ENCODE data around the gene TM9SF3. TPM values are rescaled to one million over a fixed set of nuclear protein-coding genes. Genes with fewer than 3 reads are reported as not detected.
A peak's percentile ranks its signal among the peaks of the same experiment; 100 is the strongest.

TM9SF3 gene
- total and polyA plus RNA-seq, 2 donors (not counting 1 experiment from before 2014, with no cell fraction given): 6.9 to 63.4 TPM

GRCh38 chr10:96584035-96584434 is 2.8 kb downstream of the TM9SF3 start:
- no peak overlapping the region for H3K27ac Mint-ChIP-seq

DNA sequence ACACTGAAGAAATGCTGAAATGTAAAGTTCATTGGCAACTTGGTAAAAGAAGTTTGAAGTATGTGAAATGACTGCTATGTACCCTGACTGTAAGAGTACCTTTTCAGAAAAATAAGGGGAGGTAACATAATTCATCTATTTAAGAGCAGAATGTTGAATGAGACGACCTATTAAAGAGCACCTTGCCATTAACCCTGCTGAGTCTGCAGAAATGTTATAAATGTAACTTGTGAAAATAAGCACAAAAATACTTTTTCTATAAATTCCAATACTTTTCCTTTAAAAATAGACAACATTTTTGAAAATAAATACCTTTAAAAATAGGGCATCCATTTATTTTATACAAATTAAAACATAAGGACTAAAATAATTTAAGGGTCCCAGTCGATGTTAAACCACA is 7.7 kb downstream of the TM9SF3 start:
- TF ChIP-seq EZH2 (IDR thresholded peaks at IDR 0.05; ENCODE audit: borderline replicate concordance, insufficient read depth, low read depth, low read length, poor library complexity, severe bottlenecking) (no peak), CTCF (IDR thresholded peaks at IDR 0.05) (no peak)
- no peak overlapping the region for H3K4me3 ChIP-seq (ENCODE audit: control extremely low read depth in 1 of 5, extremely low read depth in 1 of 5, insufficient read depth in 1 of 5, low read depth in 2 of 5, low read length in 4 of 5)
- Mint-ChIP-seq H3K4me3 (no peak overlapping the region), H3K27ac (no peak overlapping the region), H3K4me1 (peaks cover 58% of the 10 kb centered on the region), H3K9me3 (ENCODE audit: insufficient read depth) (no peaks in the 10 kb centered on the region), H3K27me3 (no peaks in the 10 kb centered on the region)
- intact Hi-C loops (cut with micrococcal nuclease): no loop called here
- DNase-seq (no peak), ATAC-seq (ENCODE audit: low read depth) (no peak)
- H4K20me1 ChIP-seq (ENCODE audit: control insufficient read depth, insufficient read depth, low read length, poor library complexity, severe bottlenecking): peaks cover 57% of the 10 kb centered on the region
- H3K27ac ChIP-seq (ENCODE audit: low read length in 2 of 2): no peak overlapping the region
- CTCF ChIA-PET: no interaction called here
- H3K9ac ChIP-seq (ENCODE audit: low read length): no peak overlapping the region
- no peak overlapping the region for H3K4me2 ChIP-seq (replicated peaks; ENCODE audit: low read depth, low read length, poor library complexity, severe bottlenecking)
- POLR2A ChIA-PET: no interaction called here
- H3K36me3 ChIP-seq (replicated peaks in 1 of 2; ENCODE audit: control extremely low read depth in 1 of 2, control insufficient read depth in 1 of 2, extremely low read depth in 1 of 2, insufficient read depth in 2 of 2, low read length in 1 of 2): peaks cover 0 to 3% of the 10 kb centered on the region in 2 experiments
- no peaks in the 10 kb centered on the region for H3K9me3 ChIP-seq (ENCODE audit: control extremely low read depth in 1 of 3, control insufficient read depth in 2 of 3, insufficient read depth in 1 of 3, low read length in 2 of 3)
- peaks cover 6 to 28% of the 10 kb centered on the region in 2 donors for H3K4me1 ChIP-seq (ENCODE audit: control insufficient read depth in 2 of 2, insufficient read depth in 2 of 2, low read length in 2 of 2)
- no peaks in the 10 kb centered on the region for H3K27me3 ChIP-seq (replicated peaks in 1 of 4; ENCODE audit: control extremely low read depth in 1 of 4, control insufficient read depth in 3 of 4, insufficient read depth in 4 of 4, low read length in 3 of 4)
- peaks cover 95% of the 10 kb centered on the region for H3K79me2 ChIP-seq (ENCODE audit: control insufficient read depth, insufficient read depth, low read length)
- no CpG with 5 or more reads among the region's 2 CpGs for WGBS (ENCODE audit: insufficient coverage)
- no peak overlapping the region for H2AFZ ChIP-seq (ENCODE audit: insufficient read depth, low read depth, low read length, poor library complexity, severe bottlenecking)

More at GRCh38 chr10:96584035-96584434, 2.8 kb downstream of the TM9SF3 start:
- no CpG with 5 or more reads among the region's 1 CpG for whole genome bisulfite sequencing (ENCODE audit: insufficient coverage)
- H3K9ac ChIP-seq (ENCODE audit: low read length): no peak overlapping the region
- Mint-ChIP-seq H3K27me3 (no peaks in the 10 kb centered on the region), H3K9me3 (ENCODE audit: insufficient read depth) (no peaks in the 10 kb centered on the region), H3K4me3 (no peak overlapping the region), H3K4me1 (peaks cover 56% of the 10 kb centered on the region)
- ChIA-PET CTCF (no interaction called here), POLR2A (interaction anchor here (0.5 kb wide), 1 partner anchor 86 kb away, joined by 5 read pairs; no protein-coding TSS in a partner anchor)
- no peaks in the 10 kb centered on the region for H3K36me3 ChIP-seq (replicated peaks in 1 of 2; ENCODE audit: control extremely low read depth in 1 of 2, control insufficient read depth in 1 of 2, extremely low read depth in 1 of 2, insufficient read depth in 2 of 2, low read length in 1 of 2)
- no peak overlapping the region for H3K27ac ChIP-seq (ENCODE audit: low read length in 2 of 2)
- TF ChIP-seq EZH2 (IDR thresholded peaks at IDR 0.05; ENCODE audit: borderline replicate concordance, insufficient read depth, low read depth, low read length, poor library complexity, severe bottlenecking) (no peak), CTCF (IDR thresholded peaks at IDR 0.05) (no peak)
- ATAC-seq (ENCODE audit: low read depth) (no peak), DNase-seq (no peak)
- no peaks in the 10 kb centered on the region for H3K9me3 ChIP-seq (ENCODE audit: control extremely low read depth in 1 of 3, control insufficient read depth in 2 of 3, insufficient read depth in 1 of 3, low read length in 2 of 3)
- H3K79me2 ChIP-seq (ENCODE audit: control insufficient read depth, insufficient read depth, low read length): peaks cover 88% of the 10 kb centered on the region
- H4K20me1 ChIP-seq (ENCODE audit: control insufficient read depth, insufficient read depth, low read length, poor library complexity, severe bottlenecking): peaks cover 29% of the 10 kb centered on the region
- H3K4me3 ChIP-seq (ENCODE audit: control extremely low read depth in 1 of 5, extremely low read depth in 1 of 5, insufficient read depth in 1 of 5, low read depth in 2 of 5, low read length in 4 of 5): no peak overlapping the region
- H3K4me1 ChIP-seq (ENCODE audit: control insufficient read depth in 2 of 2, insufficient read depth in 2 of 2, low read length in 2 of 2): peaks cover 24 to 40% of the 10 kb centered on the region in 2 donors
- H3K4me2 ChIP-seq (replicated peaks; ENCODE audit: low read depth, low read length, poor library complexity, severe bottlenecking): peak overlapping the region; percentile 10
- no peaks in the 10 kb centered on the region for H3K27me3 ChIP-seq (replicated peaks in 1 of 4; ENCODE audit: control extremely low read depth in 1 of 4, control insufficient read depth in 3 of 4, insufficient read depth in 4 of 4, low read length in 3 of 4)
- no peak overlapping the region for H2AFZ ChIP-seq (ENCODE audit: insufficient read depth, low read depth, low read length, poor library complexity, severe bottlenecking)
- intact Hi-C loops (cut with micrococcal nuclease): loop anchor here (10.0 kb wide), 1 partner anchor 929 kb away; the partner anchor contains the start of gene ALDH18A1
